CD4-positive, alpha-beta T cell treated with Interleukin-15 for 4 hours (primary cell): Measurements from ENCODE around the gene PLEKHA7.

Source experiments
- DNase-seq: peaks from one replicate; pipeline ENCODE4 v3.0.0-alpha.2; 2020; ENCODE audit warnings: low spot score

The PLEKHA7 gene

GRCh38 chr11:16809886-16810668 is 204.1 kb downstream of the PLEKHA7 start:
- DNase-seq, result no peak

GRCh38 chr11:16807306-16807705 is 206.9 kb downstream of the PLEKHA7 start:
- no peak for DNase-seq

GRCh38 chr11:16806791-16807190 is 207.4 kb downstream of the PLEKHA7 start:
- no peak for DNase-seq

GRCh38 chr11:16805938-16806337 is 208.3 kb downstream of the PLEKHA7 start:
- DNase-seq, result no peak

GRCh38 chr11:16804104-16804947 is 209.9 kb downstream of the PLEKHA7 start:
- peak; percentile 13 for DNase-seq

- no peak for DNase-seq
Observed at GRCh38 chr11:16801288-16801980, 212.8 kb downstream of the PLEKHA7 start.

- DNase-seq, result no peak
Observed at GRCh38 chr11:16800382-16800781, 213.8 kb downstream of the PLEKHA7 start.

- DNase-seq, result no peak
Observed at GRCh38 chr11:16799890-16800289, 214.3 kb downstream of the PLEKHA7 start.

GRCh38 chr11:16799221-16799620 is 215.0 kb downstream of the PLEKHA7 start:
- DNase-seq, result no peak

- DNase-seq, result no peak
Observed at GRCh38 chr11:16797776-16798175, 216.4 kb downstream of the PLEKHA7 start.

- DNase-seq, result no peak
Observed at GRCh38 chr11:16796311-16796710, 217.9 kb downstream of the PLEKHA7 start.

- no peak for DNase-seq
Observed at GRCh38 chr11:16795146-16795545, 219.1 kb downstream of the PLEKHA7 start.

- no peak for DNase-seq
Observed at GRCh38 chr11:16794047-16794818, 220.0 kb downstream of the PLEKHA7 start.

- DNase-seq, result no peak
Observed at GRCh38 chr11:16793511-16793910, 220.7 kb downstream of the PLEKHA7 start.

- no peak for DNase-seq
Observed at GRCh38 chr11:16793009-16793408, 221.2 kb downstream of the PLEKHA7 start.

GRCh38 chr11:16792426-16792825 is 221.8 kb downstream of the PLEKHA7 start:
- no peak for DNase-seq

GRCh38 chr11:16791191-16791961 is 222.8 kb downstream of the PLEKHA7 start:
- peak; percentile 21 for DNase-seq

- no peak for DNase-seq
Observed at GRCh38 chr11:16790486-16791190, 223.6 kb downstream of the PLEKHA7 start.

GRCh38 chr11:16789560-16790485 is 224.4 kb downstream of the PLEKHA7 start:
- no peak for DNase-seq
